Neuronal stem cell (in vitro differentiated cells): ENCODE measurements around the gene SAMD14.

Source experiments
- DNase-seq: peaks from one replicate; pipeline ENCODE4 v3.0.0-alpha.2; 2013; ENCODE audit warnings: low spot score
- H2AFZ ChIP-seq: one replicate; pipeline ENCODE4 v1.6.1; 2013; ENCODE audit warnings: mild to moderate bottlenecking, low read length, inconsistent platforms
- H2AK5ac ChIP-seq: 2 replicates; pipeline ENCODE4 v1.6.1; 2013; ENCODE audit warnings: low read depth, mild to moderate bottlenecking, inconsistent platforms, low read length, moderate library complexity, mixed read lengths
- H2BK120ac ChIP-seq: 2 replicates; pipeline ENCODE4 v1.6.1; 2013; ENCODE audit warnings: low read depth, mild to moderate bottlenecking, inconsistent platforms, low read length, moderate library complexity, mixed read lengths
- H2BK12ac ChIP-seq: one replicate; pipeline ENCODE4 v1.6.1; 2013; ENCODE audit warnings: low read length, inconsistent platforms
- H2BK15ac ChIP-seq: 2 replicates; pipeline ENCODE4 v1.6.1; 2013; ENCODE audit warnings: mild to moderate bottlenecking, low read length, inconsistent platforms, mixed read lengths
- H2BK5ac ChIP-seq: one replicate; pipeline ENCODE4 v1.6.1; 2013; ENCODE audit warnings: inconsistent platforms, mild to moderate bottlenecking, low read length, moderate library complexity
- H3K14ac ChIP-seq: one replicate; pipeline ENCODE4 v1.6.1; 2013; ENCODE audit warnings: low read length, inconsistent platforms
- H3K18ac ChIP-seq: 2 replicates; pipeline ENCODE4 v1.6.1; 2013; ENCODE audit warnings: low read length, inconsistent platforms
- H3K23ac ChIP-seq: 2 replicates; pipeline ENCODE4 v1.6.1; 2013; ENCODE audit warnings: low read depth, mild to moderate bottlenecking, mixed read lengths, low read length, inconsistent platforms; ENCODE audit not compliant: poor library complexity
- H3K27ac ChIP-seq: replicated peaks from 3 replicates; pipeline ENCODE4 v1.5.1; 2013; ENCODE audit warnings: low read length, inconsistent platforms
- H3K27me3 ChIP-seq, 3 experiments: 2 replicates each; pipeline ENCODE4 v1.6.1; 2013; ENCODE audit warnings: low read length in 3 of 3, mild to moderate bottlenecking in 2 of 3, inconsistent platforms in 1 of 3, low read depth in 1 of 3, mixed read lengths in 1 of 3, moderate library complexity in 1 of 3; ENCODE audit not compliant: control insufficient read depth in 3 of 3, insufficient read depth in 3 of 3
- H3K36me3 ChIP-seq, 2 donors: replicated peaks in 1 of 2; 2 replicates each; pipeline ENCODE4 v1.6.1; 2013; ENCODE audit warnings: low read length in 2 of 2; ENCODE audit not compliant: control insufficient read depth in 2 of 2, insufficient read depth in 2 of 2
- H3K4ac ChIP-seq: 2 replicates; pipeline ENCODE4 v1.6.1; 2013; ENCODE audit warnings: inconsistent platforms, mild to moderate bottlenecking, low read length, moderate library complexity
- H3K4me1 ChIP-seq, 2 donors: 1 replicate in 1 of 2; 2 replicates in 1 of 2; pipeline ENCODE4 v1.6.1; 2013; ENCODE audit warnings: low read length in 2 of 2, low read depth in 1 of 2; ENCODE audit not compliant: control insufficient read depth in 2 of 2, insufficient read depth in 1 of 2
- H3K4me2 ChIP-seq: one replicate; pipeline ENCODE4 v1.6.1; 2013; ENCODE audit warnings: mild to moderate bottlenecking, low read length, inconsistent platforms; ENCODE audit not compliant: insufficient read depth, poor library complexity, severe bottlenecking
- H3K4me3 ChIP-seq, 2 donors: 2 replicates each; pipeline ENCODE4 v1.5.1; 2013; ENCODE audit warnings: low read length in 2 of 2, mild to moderate bottlenecking in 2 of 2, inconsistent platforms in 1 of 2, moderate library complexity in 1 of 2
- H3K79me1 ChIP-seq: one replicate; pipeline ENCODE4 v1.6.1; 2013; ENCODE audit warnings: low read depth, mild to moderate bottlenecking, inconsistent platforms, low read length, moderate library complexity
- H3K9ac ChIP-seq: one replicate; pipeline ENCODE4 v1.6.1; 2013; ENCODE audit warnings: mild to moderate bottlenecking, low read depth, low read length, inconsistent platforms; ENCODE audit not compliant: poor library complexity
- H3K9me3 ChIP-seq, 2 donors: replicated peaks in 1 of 2; 2 replicates each; pipeline versions ENCODE3 to v1.6.1; 2013; ENCODE audit warnings: low read length in 2 of 2, mild to moderate bottlenecking in 2 of 2, inconsistent platforms in 1 of 2, low read depth in 1 of 2, mixed read lengths in 1 of 2, moderate library complexity in 1 of 2; ENCODE audit not compliant: control insufficient read depth in 2 of 2, insufficient read depth in 1 of 2
- H4K8ac ChIP-seq: one replicate; pipeline ENCODE4 v1.6.1; 2013; ENCODE audit warnings: low read depth, mild to moderate bottlenecking, inconsistent platforms, low read length, moderate library complexity
- H4K91ac ChIP-seq: one replicate; pipeline ENCODE4 v1.6.1; 2013; ENCODE audit warnings: low read length, low read depth, mild to moderate bottlenecking, inconsistent platforms; ENCODE audit not compliant: poor library complexity
- WGBS, 2 donors: extraction: QIAGEN DNeasy Blood & Tissue Kit; methylation state at CpG; one replicate each; pipeline ENCODE4 v1.1.7; 2013; ENCODE audit warnings: missing lambda C conversion rate in 2 of 2, mixed read lengths in 1 of 2; ENCODE audit not compliant: insufficient read length in 2 of 2, insufficient replicate concordance in 1 of 2; ENCODE audit errors: extremely low coverage in 2 of 2; 5-methylcytosine and 5-hydroxymethylcytosine counted together

SAMD14 gene

DNA sequence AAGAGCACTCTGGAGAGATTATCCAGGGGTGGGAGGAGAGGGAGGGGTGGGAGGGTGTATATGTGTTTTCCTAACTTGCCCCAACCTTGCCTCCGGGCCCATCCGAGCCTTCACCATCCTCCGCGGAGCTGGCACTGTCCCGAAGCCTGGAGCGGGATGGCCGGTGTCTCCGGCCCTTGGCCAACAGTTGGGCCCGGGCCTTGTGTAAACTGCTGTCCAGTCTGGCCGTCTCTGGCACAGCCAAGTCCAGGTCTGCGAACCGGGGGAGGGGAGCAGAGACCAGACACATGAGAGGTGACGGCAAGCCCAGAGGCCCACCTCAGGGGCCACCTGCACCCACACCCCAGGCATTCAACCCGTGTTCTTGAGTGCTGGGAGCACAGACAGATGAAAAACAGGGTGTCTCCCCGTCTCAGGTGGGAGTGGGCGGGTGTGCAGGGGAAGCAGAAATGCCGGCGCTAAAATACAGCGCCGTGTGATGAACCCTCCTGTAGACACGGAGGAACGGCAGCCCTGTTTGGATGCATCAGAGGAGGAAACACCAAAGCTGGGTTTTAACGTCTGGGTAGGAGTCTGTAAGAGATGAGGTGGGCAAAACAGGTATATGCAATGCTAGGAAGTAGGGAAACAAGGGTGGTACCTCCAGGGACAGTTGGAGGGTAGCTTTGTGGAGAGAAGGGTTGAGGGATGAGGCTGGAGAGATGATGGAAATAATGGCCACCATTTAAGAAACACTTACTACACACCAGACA is 11.7 kb downstream of the SAMD14 start:
- Histone ChIP-seq H3K9ac (no peak overlapping the region), H4K91ac (no peak overlapping the region)
- WGBS, 2 donors, result no CpG with 5 or more reads among the region's 23 CpGs

DNA sequence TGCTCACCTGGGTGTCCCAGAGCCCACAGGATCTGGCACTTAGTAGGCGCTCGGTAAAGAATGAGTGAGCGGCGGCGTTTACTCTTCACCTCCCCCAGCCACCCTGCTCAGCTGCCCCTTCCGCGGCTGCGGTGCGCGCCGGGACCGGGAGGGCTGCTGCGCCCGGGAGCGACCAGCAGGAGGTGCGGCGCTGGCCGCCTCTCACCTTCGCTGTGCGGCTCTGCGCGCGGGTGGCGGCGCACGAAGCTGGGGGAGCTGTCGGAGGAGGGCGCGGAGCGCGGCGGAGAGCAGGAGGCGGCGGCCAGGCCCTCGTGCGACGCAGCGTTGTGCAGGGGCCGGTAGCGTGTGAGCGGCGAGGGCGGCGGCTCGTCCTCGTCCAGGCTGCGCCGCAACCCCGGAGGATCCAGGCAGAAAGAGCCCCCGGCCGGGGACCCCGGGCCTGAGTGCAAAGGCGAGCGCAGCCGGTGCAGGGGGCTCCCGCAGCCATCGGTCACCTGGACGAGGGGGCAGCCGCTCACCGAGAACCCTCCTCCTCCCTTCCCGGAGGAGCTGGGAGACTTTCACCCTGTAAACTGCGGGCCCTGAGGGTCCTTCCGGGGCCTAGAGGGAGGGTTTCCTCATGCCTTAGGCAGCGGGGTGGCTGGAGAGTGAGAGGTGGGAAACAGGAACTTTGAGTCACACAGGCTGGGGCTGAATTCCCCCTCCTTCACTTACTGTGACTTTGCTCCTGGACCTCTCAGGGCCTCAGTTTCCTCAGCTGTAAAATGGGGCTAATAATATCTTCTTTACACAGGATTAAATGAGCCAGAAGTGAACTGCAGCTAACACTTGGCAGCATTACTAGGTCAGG is 12.5 kb downstream of the SAMD14 start:
- Histone ChIP-seq H2AFZ (no peak overlapping the region), H3K79me1 (no peaks in the 10 kb centered on the region), H3K23ac (peak overlapping the region; percentile 74), H2AK5ac (no peak overlapping the region), H3K4me1 (peaks cover 2 to 7% of the 10 kb centered on the region in 2 donors), H3K18ac (peak overlapping the region; percentile 96), H3K27me3 (peaks cover 0 to 3% (median 0%) of the 10 kb centered on the region in 3 experiments), H3K4ac (no peak overlapping the region), H3K36me3 (peaks cover 5 to 28% of the 10 kb centered on the region in 2 donors), H2BK12ac (no peak overlapping the region), H3K27ac (no peak overlapping the region), H3K4me3 (no peak overlapping the region), H2BK5ac (peak overlapping the region; percentile 27), H2BK15ac (no peak overlapping the region), H3K9me3 (no peaks in the 10 kb centered on the region), H3K4me2 (peak overlapping the region; percentile 54), H2BK120ac (no peak overlapping the region), H4K8ac (no peak overlapping the region), H3K14ac (no peak overlapping the region), H3K9ac (peak overlapping the region; percentile 79), H4K91ac (no peak overlapping the region)
- WGBS, 2 donors, result no CpG with 5 or more reads among the region's 64 CpGs
- no peak for DNase-seq

More for the DNA sequence above, 11.7 kb downstream of the SAMD14 start:
- H2AFZ ChIP-seq, result no peak overlapping the region
- no peak overlapping the region for H4K8ac ChIP-seq
- no peak overlapping the region for H3K4me3 ChIP-seq
- H3K79me1 ChIP-seq, result no peaks in the 10 kb centered on the region
- peaks cover 6 to 30% of the 10 kb centered on the region in 2 donors for H3K36me3 ChIP-seq
- no peak overlapping the region for H3K14ac ChIP-seq
- peaks cover 6 to 14% of the 10 kb centered on the region in 2 donors for H3K4me1 ChIP-seq
- no peak overlapping the region for H3K4me2 ChIP-seq
- no peak overlapping the region for H2BK15ac ChIP-seq
- H3K23ac ChIP-seq, result peak overlapping the region; percentile 46
- no peak overlapping the region for H2BK120ac ChIP-seq
- H3K18ac ChIP-seq, result peak overlapping the region; percentile 5
- H2BK12ac ChIP-seq, result no peak overlapping the region
- no peaks in the 10 kb centered on the region for H3K9me3 ChIP-seq
- peak overlapping the region; percentile 47 for H2AK5ac ChIP-seq
- no peak overlapping the region for H2BK5ac ChIP-seq
- H3K4ac ChIP-seq, result no peak overlapping the region
- no peak for DNase-seq
- H3K27me3 ChIP-seq, result peaks cover 0 to 3% (median 0%) of the 10 kb centered on the region in 3 experiments
- no peak overlapping the region for H3K27ac ChIP-seq

DNA sequence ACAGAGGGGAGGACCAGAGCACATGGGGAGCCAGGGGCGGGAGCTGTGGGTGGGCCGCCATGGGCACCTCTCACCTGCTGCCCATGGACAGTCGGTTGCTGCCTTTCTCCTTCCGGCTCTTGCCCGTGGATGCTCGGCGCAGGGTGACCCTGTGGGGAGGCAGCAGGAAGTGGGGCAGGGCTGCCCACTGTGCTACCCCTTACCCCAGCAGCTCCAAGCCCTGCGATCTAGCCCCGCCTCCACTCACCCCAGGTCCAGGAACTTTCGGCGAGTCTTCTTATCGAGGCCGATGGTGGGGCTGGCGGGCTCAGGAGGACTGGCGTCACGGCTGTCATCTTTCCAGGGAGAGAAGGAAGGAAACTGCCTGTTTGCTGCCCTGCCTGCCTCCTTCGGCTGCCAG is 14.2 kb downstream of the SAMD14 start:
- no peak overlapping the region for H2BK12ac ChIP-seq
- no peak overlapping the region for H2BK120ac ChIP-seq
- H2AFZ ChIP-seq, result no peak overlapping the region
- H3K23ac ChIP-seq, result peak overlapping the region; percentile 14
- no peak overlapping the region for H3K4me2 ChIP-seq
- no peak overlapping the region for H2BK15ac ChIP-seq
- H4K91ac ChIP-seq, result no peak overlapping the region
- no peak overlapping the region for H3K27ac ChIP-seq
- peaks cover 17 to 19% of the 10 kb centered on the region in 2 donors for H3K4me1 ChIP-seq
- H2AK5ac ChIP-seq, result no peak overlapping the region
- H3K4me3 ChIP-seq, result no peak overlapping the region
- WGBS, 2 donors, result no CpG with 5 or more reads among the region's 17 CpGs
- no peak overlapping the region for H4K8ac ChIP-seq
- H3K4ac ChIP-seq, result no peak overlapping the region
- H3K9me3 ChIP-seq, result no peaks in the 10 kb centered on the region
- H3K36me3 ChIP-seq, result peaks cover 4 to 22% of the 10 kb centered on the region in 2 donors
- H3K14ac ChIP-seq, result no peak overlapping the region
- H3K79me1 ChIP-seq, result no peaks in the 10 kb centered on the region
- peaks cover 0 to 3% (median 0%) of the 10 kb centered on the region in 3 experiments for H3K27me3 ChIP-seq
- no peak overlapping the region for H2BK5ac ChIP-seq
- no peak for DNase-seq
- H3K18ac ChIP-seq, result no peak overlapping the region
- H3K9ac ChIP-seq, result no peak overlapping the region

DNA sequence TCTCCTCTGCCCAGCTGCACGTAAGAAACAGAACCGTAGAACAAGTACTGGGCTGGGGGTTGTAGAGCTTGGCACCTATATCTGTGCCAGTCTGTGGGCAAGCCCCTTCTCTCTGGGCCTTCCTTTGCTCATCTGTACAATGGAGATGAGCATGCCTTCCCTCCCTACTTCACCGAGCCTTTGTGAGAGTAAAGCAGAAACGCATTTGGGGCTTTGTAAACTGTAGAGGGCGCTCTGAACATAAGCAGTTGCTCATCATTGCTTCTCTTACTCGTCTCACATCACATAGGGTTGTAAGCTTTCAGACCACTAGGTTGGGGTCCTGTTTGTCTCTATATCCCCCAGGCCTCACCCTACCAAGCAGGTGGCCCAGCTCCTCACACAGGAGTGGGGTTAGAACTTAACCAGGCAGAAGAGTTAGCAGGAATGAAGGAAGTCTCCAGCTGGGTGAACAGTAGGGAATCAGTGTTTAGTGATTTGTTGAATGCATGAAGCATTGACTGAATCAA is 15.1 kb downstream of the SAMD14 start:
- Histone ChIP-seq H3K4me1 (peaks cover 18 to 19% of the 10 kb centered on the region in 2 donors), H2BK12ac (no peak overlapping the region), H3K27ac (no peak overlapping the region), H3K27me3 (peaks cover 0 to 3% (median 0%) of the 10 kb centered on the region in 3 experiments), H3K14ac (no peak overlapping the region), H2BK15ac (no peak overlapping the region), H3K36me3 (peaks cover 8 to 29% of the 10 kb centered on the region in 2 donors), H3K23ac (no peak overlapping the region), H3K18ac (no peak overlapping the region), H2AK5ac (no peak overlapping the region), H3K79me1 (no peaks in the 10 kb centered on the region), H3K9ac (no peak overlapping the region), H3K4me2 (no peak overlapping the region), H3K9me3 (no peaks in the 10 kb centered on the region), H2BK5ac (no peak overlapping the region), H3K4ac (no peak overlapping the region), H2AFZ (no peak overlapping the region), H4K8ac (no peak overlapping the region), H3K4me3 (no peak overlapping the region), H2BK120ac (no peak overlapping the region), H4K91ac (no peak overlapping the region)
- no peak for DNase-seq
- no CpG with 5 or more reads among the region's 6 CpGs for WGBS, 2 donors
